Measurements from ENCODE around the gene ZNF512B. TPM values are rescaled to one million over a fixed set of nuclear protein-coding genes. Genes with fewer than 3 reads are reported as not detected.

ZNF512B gene
- total RNA-seq, 1 experiment from 2014 or later: 10.3 TPM

GRCh38 chr20:63963348-63963741 is 6.4 kb downstream of the ZNF512B start:
- Histone ChIP-seq H3K9me3 (ENCODE audit: control insufficient read depth in 1 of 2, insufficient read depth in 1 of 2, low read depth in 1 of 2, low read length in 2 of 2) (no peaks in the 10 kb centered on the region), H3K9ac (ENCODE audit: low read length) (no peak overlapping the region), H3K4me1 (ENCODE audit: control insufficient read depth in 1 of 2, insufficient read depth in 2 of 2, low read length in 2 of 2) (peaks cover 8 to 9% of the 10 kb centered on the region in 2 experiments), H3K36me3 (ENCODE audit: control insufficient read depth in 1 of 2, insufficient read depth in 2 of 2, low read length in 2 of 2) (peaks cover 0 to 5% of the 10 kb centered on the region in 2 experiments; a peak in 2 of 4 replicates), H3K9me2 (ENCODE audit: insufficient read depth) (no peaks in the 10 kb centered on the region), H3K27ac (ENCODE audit: low read depth, low read length) (no peak overlapping the region), H3K27me3 (ENCODE audit: insufficient read depth, low read length) (no peaks in the 10 kb centered on the region), H3K4me3 (replicated peaks in 1 of 2; ENCODE audit: low read depth in 1 of 2, low read length in 2 of 2) (no peak overlapping the region), H4K20me1 (ENCODE audit: insufficient read depth) (no peaks in the 10 kb centered on the region), H2AFZ (ENCODE audit: low read depth, low read length, poor library complexity, severe bottlenecking) (no peak overlapping the region), H3K4me2 (ENCODE audit: low read length) (no peak overlapping the region), H3K79me2 (ENCODE audit: insufficient read depth, low read length) (no peaks in the 10 kb centered on the region)
- no peak for DNase-seq (ENCODE audit: low read depth, low spot score)
- no TSS peak for BruUV-seq (replicated peaks)
- no peak for ATAC-seq
- RAD21 ChIA-PET (ENCODE audit: low non-redundant PET in 1 of 2, low total read pairs in 2 of 2, uncharacterized antibody in 2 of 2, unreplicated experiment in 2 of 2): no interaction called here
- POLR2A ChIA-PET: no interaction called here
- intact Hi-C loops (cut with micrococcal nuclease): no loop called here
- CTCF ChIA-PET: no interaction called here
- TF ChIP-seq SP1 (IDR thresholded peaks at IDR 0.05; ENCODE audit: low read depth): no peak
- no peak for TF ChIP-seq YY1 (IDR thresholded peaks at IDR 0.05; ENCODE audit: extremely low read depth, insufficient replicate concordance, low read depth, low read length)
- no peak for TF ChIP-seq TCF7L2 (IDR thresholded peaks at IDR 0.05; ENCODE audit: borderline replicate concordance, extremely low read depth, insufficient read depth, insufficient read length)
- TF ChIP-seq FOSL1 (IDR thresholded peaks at IDR 0.05; ENCODE audit: low read depth): no peak
- no peak for TF ChIP-seq CBX3 (IDR thresholded peaks at IDR 0.05; ENCODE audit: low read depth)
- TF ChIP-seq JUND (IDR thresholded peaks at IDR 0.05): no peak
- no peak for TF ChIP-seq EZH2phosphoT487 (IDR thresholded peaks at IDR 0.05; ENCODE audit: borderline replicate concordance)
- TF ChIP-seq CEBPB (IDR thresholded peaks at IDR 0.05; ENCODE audit: low read depth): no peak
- TF ChIP-seq REST (IDR thresholded peaks at IDR 0.05; ENCODE audit: low read depth): no peak
- no peak for TF ChIP-seq SRF (IDR thresholded peaks at IDR 0.05; ENCODE audit: low read depth)
- no peak for TF ChIP-seq MAX (IDR thresholded peaks at IDR 0.05)

Measured in HCT116 (cell line).